Activated CD4-positive, alpha-beta T cell treated with anti-CD3 and anti-CD28 coated beads for 36 hours (primary cell): ENCODE results near the gene HOPX. TPM values are rescaled to one million over a fixed set of nuclear protein-coding genes. Genes with fewer than 3 reads are reported as not detected.
"Not testable (repeated sequence)": the region's sequence is repeated elsewhere in the genome, so short reads cannot be mapped to it uniquely, and the experiment has no call there.

Experiments used
- ATAC-seq: fragments of 200-7000 bp; cut with Tn5 transposase; one replicate; pipeline ENCODE4 v1.10.0; 2021; ENCODE audit warnings: mild to moderate bottlenecking, moderate library complexity
- CTCF ChIA-PET: fragments of 350-600 bp; sonication (Branson Sonifier 250); formaldehyde crosslinking; loops from one replicate; lab custom pipeline; 2021; ENCODE audit warnings: antibody characterized with exemption; lab: Charles Lee
- POLR2A ChIA-PET: fragments of 350-600 bp; sonication (Branson Sonifier 250); formaldehyde crosslinking; loops from one replicate; lab custom pipeline; 2021; ENCODE audit warnings: antibody characterized with exemption, inconsistent platforms; lab: Charles Lee
- DNase-seq: peaks from one replicate; pipeline ENCODE4 v3.0.0-alpha.2; 2020
- H3K27ac Mint-ChIP-seq: one replicate; pipeline ENCODE4 v1.8.0; 2021; ENCODE audit warnings: mixed read lengths
- H3K27me3 Mint-ChIP-seq: one replicate; pipeline ENCODE4 v1.8.0; 2021; ENCODE audit warnings: mixed read lengths
- H3K36me3 Mint-ChIP-seq: one replicate; pipeline ENCODE4 v1.8.0; 2021; ENCODE audit warnings: low read depth, mixed read lengths
- H3K4me1 Mint-ChIP-seq: one replicate; pipeline ENCODE4 v1.8.0; 2021; ENCODE audit warnings: mixed read lengths
- H3K4me3 Mint-ChIP-seq: one replicate; pipeline ENCODE4 v1.8.0; 2021; ENCODE audit warnings: mild to moderate bottlenecking, moderate library complexity, mixed read lengths
- H3K9me3 Mint-ChIP-seq: one replicate; pipeline ENCODE4 v1.8.0; 2021; ENCODE audit warnings: low read depth, mixed read lengths
- intact Hi-C, 2 experiments: fragments of 100-400 bp; cut with DNase I in 1 of 2; cut with micrococcal nuclease in 1 of 2; formaldehyde crosslinking; loops; one replicate each; pipeline versions ENCODE4 v1.14.2 to v1.15.1; 2022 to 2024; cut with DNase I, micrococcal nuclease
- total RNA-seq, 2 experiments: library from RNA; stranded (reverse); gene quantifications; one replicate each; pipeline ENCODE4 v1.2.3, GENCODE V29; 2021

The HOPX gene
- total RNA-seq, 2 experiments from 2014 or later: 56.3 to 83.9 TPM

GRCh38 chr4:56704089-56704871, 23.2 kb upstream of the HOPX start:
- no peak for DNase-seq
- Mint-ChIP-seq H3K27me3 (no peaks in the 10 kb centered on the region), H3K36me3 (no peaks in the 10 kb centered on the region), H3K4me3 (no peak overlapping the region), H3K9me3 (no peaks in the 10 kb centered on the region), H3K27ac (no peak overlapping the region), H3K4me1 (no peaks in the 10 kb centered on the region)
- POLR2A ChIA-PET: no interaction called here
- CTCF ChIA-PET: interaction anchor here (0.6 kb wide), 2 partner anchors 256 to 503 kb away, joined by 3 read pairs; no protein-coding TSS in a partner anchor
- intact Hi-C loops: no loop called here
- ATAC-seq: no peak

GRCh38 chr4:56703378-56703777, 22.3 kb upstream of the HOPX start:
- ATAC-seq (no peak), DNase-seq (no peak)
- no peaks in the 10 kb centered on the region for H3K9me3 Mint-ChIP-seq
- no peak overlapping the region for H3K4me3 Mint-ChIP-seq
- CTCF ChIA-PET: interaction anchor here (1.9 kb wide), 1 partner anchor 97 kb away, joined by 4 read pairs; no protein-coding TSS in a partner anchor
- no peaks in the 10 kb centered on the region for H3K36me3 Mint-ChIP-seq
- H3K27me3 Mint-ChIP-seq: no peaks in the 10 kb centered on the region
- H3K4me1 Mint-ChIP-seq: no peaks in the 10 kb centered on the region
- intact Hi-C loops: no loop called here
- POLR2A ChIA-PET: no interaction called here
- no peak overlapping the region for H3K27ac Mint-ChIP-seq

- H3K9me3 Mint-ChIP-seq: no peaks in the 10 kb centered on the region
These were observed 20.5 kb upstream of the HOPX start for GRCh38 chr4:56701644-56702043.

GRCh38 chr4:56701161-56701480, 20.0 kb upstream of the HOPX start:
- no peak for ATAC-seq
- POLR2A ChIA-PET: no interaction called here
- CTCF ChIA-PET: interaction anchor here (0.7 to 1.2 kb wide), 2 partner anchors 22 to 119 kb away, joined by 3 read pairs; no protein-coding TSS in a partner anchor
- no peaks in the 10 kb centered on the region for H3K27me3 Mint-ChIP-seq
- intact Hi-C loops: no loop called here
- no peak overlapping the region for H3K27ac Mint-ChIP-seq
- H3K4me3 Mint-ChIP-seq: no peak overlapping the region
- no peaks in the 10 kb centered on the region for H3K9me3 Mint-ChIP-seq
- H3K4me1 Mint-ChIP-seq: no peaks in the 10 kb centered on the region
- DNase-seq: no peak
- no peaks in the 10 kb centered on the region for H3K36me3 Mint-ChIP-seq

More at GRCh38 chr4:56701644-56702043, 20.5 kb upstream of the HOPX start:
- H3K4me1 Mint-ChIP-seq: no peaks in the 10 kb centered on the region
- no peaks in the 10 kb centered on the region for H3K27me3 Mint-ChIP-seq
- ATAC-seq: no peak
- H3K36me3 Mint-ChIP-seq: no peaks in the 10 kb centered on the region
- H3K4me3 Mint-ChIP-seq: no peak overlapping the region
- DNase-seq: no peak
- intact Hi-C loops: no loop called here
- ChIA-PET POLR2A (no interaction called here), CTCF (interaction anchor here (0.7 to 1.9 kb wide), 4 partner anchors 17 to 119 kb away, joined by 3 to 4 read pairs (median 3); no protein-coding TSS in a partner anchor)
- no peak overlapping the region for H3K27ac Mint-ChIP-seq

GRCh38 chr4:56699537-56700105, 18.5 kb upstream of the HOPX start:
- H3K27ac Mint-ChIP-seq: no peak overlapping the region
- no peaks in the 10 kb centered on the region for H3K36me3 Mint-ChIP-seq
- no peaks in the 10 kb centered on the region for H3K4me1 Mint-ChIP-seq
- intact Hi-C loops: no loop called here
- no peaks in the 10 kb centered on the region for H3K27me3 Mint-ChIP-seq
- ChIA-PET POLR2A (no interaction called here), CTCF (no interaction called here)
- H3K4me3 Mint-ChIP-seq: no peak overlapping the region
- no peaks in the 10 kb centered on the region for H3K9me3 Mint-ChIP-seq
- no peak for DNase-seq
- no peak for ATAC-seq

- no peaks in the 10 kb centered on the region for H3K36me3 Mint-ChIP-seq
- no peaks in the 10 kb centered on the region for H3K4me1 Mint-ChIP-seq
- no peak overlapping the region for H3K27ac Mint-ChIP-seq
- ChIA-PET CTCF (interaction anchor here (0.8 kb wide), 1 partner anchor 26 kb away, joined by 3 read pairs; no protein-coding TSS in a partner anchor), POLR2A (no interaction called here)
- intact Hi-C loops: no loop called here
- ATAC-seq (no peak), DNase-seq (no peak)
- H3K4me3 Mint-ChIP-seq: no peak overlapping the region
- no peaks in the 10 kb centered on the region for H3K27me3 Mint-ChIP-seq
- H3K9me3 Mint-ChIP-seq: no peaks in the 10 kb centered on the region
These were observed 17.2 kb upstream of the HOPX start for GRCh38 chr4:56698329-56698728.

- intact Hi-C loops: no loop called here
- no peak for DNase-seq
- H3K4me1 Mint-ChIP-seq: no peaks in the 10 kb centered on the region
- CTCF ChIA-PET: interaction anchor here (0.6 to 1.1 kb wide), 4 partner anchors 56 to 192 kb away, joined by 3 to 4 read pairs (median 3); no protein-coding TSS in a partner anchor
- ATAC-seq: no peak
- no peak overlapping the region for H3K4me3 Mint-ChIP-seq
- no peak overlapping the region for H3K27ac Mint-ChIP-seq
- no peaks in the 10 kb centered on the region for H3K9me3 Mint-ChIP-seq
- POLR2A ChIA-PET: no interaction called here
- no peaks in the 10 kb centered on the region for H3K36me3 Mint-ChIP-seq
- H3K27me3 Mint-ChIP-seq: peaks cover 2% of the 10 kb centered on the region
These were observed 15.0 kb upstream of the HOPX start for GRCh38 chr4:56696056-56696455.

- H3K36me3 Mint-ChIP-seq, H3K9me3 Mint-ChIP-seq, POLR2A ChIA-PET, H3K27me3 Mint-ChIP-seq, intact Hi-C loops, DNase-seq, H3K4me1 Mint-ChIP-seq, H3K4me3 Mint-ChIP-seq, ATAC-seq, CTCF ChIA-PET, H3K27ac Mint-ChIP-seq: not testable (repeated sequence)
These were observed 12.4 kb upstream of the HOPX start for GRCh38 chr4:56693476-56693875.

- no peak for DNase-seq
- POLR2A ChIA-PET: no interaction called here
- Mint-ChIP-seq H3K9me3 (no peaks in the 10 kb centered on the region), H3K27me3 (peaks cover 4% of the 10 kb centered on the region), H3K36me3 (no peaks in the 10 kb centered on the region), H3K27ac (no peak overlapping the region), H3K4me1 (no peaks in the 10 kb centered on the region), H3K4me3 (no peak overlapping the region)
- ATAC-seq: no peak
- intact Hi-C loops: no loop called here
- CTCF ChIA-PET: no interaction called here
These were observed 11.5 kb upstream of the HOPX start for GRCh38 chr4:56692576-56692975.

- no peak overlapping the region for H3K4me3 Mint-ChIP-seq
- H3K36me3 Mint-ChIP-seq: no peaks in the 10 kb centered on the region
- intact Hi-C loops: no loop called here
- no peaks in the 10 kb centered on the region for H3K9me3 Mint-ChIP-seq
- ChIA-PET CTCF (no interaction called here), POLR2A (no interaction called here)
- DNase-seq: no peak
- H3K27me3 Mint-ChIP-seq: peaks cover 4% of the 10 kb centered on the region
- H3K4me1 Mint-ChIP-seq: no peaks in the 10 kb centered on the region
- ATAC-seq: no peak
- H3K27ac Mint-ChIP-seq: no peak overlapping the region
These were observed 10.3 kb upstream of the HOPX start for GRCh38 chr4:56691425-56691824.

GRCh38 chr4:56690393-56690792, 9.3 kb upstream of the HOPX start:
- H3K27ac Mint-ChIP-seq: no peak overlapping the region
- ChIA-PET POLR2A (no interaction called here), CTCF (no interaction called here)
- no peaks in the 10 kb centered on the region for H3K9me3 Mint-ChIP-seq
- no peaks in the 10 kb centered on the region for H3K4me1 Mint-ChIP-seq
- no peak for DNase-seq
- intact Hi-C loops: no loop called here
- no peaks in the 10 kb centered on the region for H3K36me3 Mint-ChIP-seq
- H3K27me3 Mint-ChIP-seq: peaks cover 4% of the 10 kb centered on the region
- H3K4me3 Mint-ChIP-seq: no peak overlapping the region
- no peak for ATAC-seq
